KMS-11 (cell line): ENCODE results near the gene ZP2.

ENCODE experiments used
- H2AFZ ChIP-seq: fragments of 200-600 bp; sonication (generic); 2 replicates; pipeline ENCODE4 v1.6.1; 2016; ENCODE audit warnings: antibody characterized with exemption, mixed run types, low read depth
- H3K27ac ChIP-seq: fragments of 200-600 bp; sonication (generic); 2 replicates; pipeline ENCODE4 v1.6.1; 2016; ENCODE audit warnings: mild to moderate bottlenecking, mixed run types
- H3K27me3 ChIP-seq: fragments of 200-600 bp; sonication (generic); 2 replicates; pipeline ENCODE4 v1.6.1; 2017; ENCODE audit warnings: mild to moderate bottlenecking, low read depth, mixed run types, moderate library complexity; ENCODE audit not compliant: insufficient read depth
- H3K36me3 ChIP-seq: fragments of 200-600 bp; sonication (generic); 2 replicates; pipeline ENCODE4 v1.6.1; 2017; ENCODE audit warnings: mild to moderate bottlenecking, mixed run types; ENCODE audit not compliant: insufficient read depth
- H3K4me1 ChIP-seq: fragments of 200-600 bp; sonication (generic); 2 replicates; pipeline ENCODE4 v1.6.1; 2016; ENCODE audit warnings: mild to moderate bottlenecking, low read depth, mixed run types; ENCODE audit not compliant: poor library complexity, severe bottlenecking
- H3K4me2 ChIP-seq: fragments of 200-600 bp; sonication (generic); 2 replicates; pipeline ENCODE4 v1.7.0; 2016; ENCODE audit warnings: mild to moderate bottlenecking, mixed run types
- H3K4me3 ChIP-seq: fragments of 200-600 bp; sonication (generic); IDR thresholded peaks from 2 replicates; pipeline ENCODE4 v1.6.1; 2017; ENCODE audit warnings: low read depth, low read length, mixed read lengths; ENCODE audit not compliant: insufficient read depth
- H3K79me2 ChIP-seq: fragments of 200-600 bp; sonication (generic); 2 replicates; pipeline ENCODE4 v1.6.1; 2016; ENCODE audit warnings: low read depth, mixed run types; ENCODE audit not compliant: insufficient read depth
- H3K9ac ChIP-seq: fragments of 200-600 bp; sonication (generic); 2 replicates; pipeline ENCODE4 v1.6.1; 2016; ENCODE audit warnings: mild to moderate bottlenecking, mixed run types
- H4K20me1 ChIP-seq: fragments of 200-600 bp; sonication (generic); 2 replicates; pipeline ENCODE4 v1.6.1; 2016; ENCODE audit warnings: mild to moderate bottlenecking, mixed run types; ENCODE audit not compliant: insufficient read depth
- TF ChIP-seq, protein P1 (sequence below): fragments of 200-600 bp; sonication (generic); conservative IDR thresholded peaks from 2 replicates; pipeline ENCODE4 v1.6.1; 2017; ENCODE audit warnings: low read depth, mild to moderate bottlenecking, antibody characterized with exemption, low read length, moderate library complexity, mixed read lengths

Gene ZP2

DNA sequence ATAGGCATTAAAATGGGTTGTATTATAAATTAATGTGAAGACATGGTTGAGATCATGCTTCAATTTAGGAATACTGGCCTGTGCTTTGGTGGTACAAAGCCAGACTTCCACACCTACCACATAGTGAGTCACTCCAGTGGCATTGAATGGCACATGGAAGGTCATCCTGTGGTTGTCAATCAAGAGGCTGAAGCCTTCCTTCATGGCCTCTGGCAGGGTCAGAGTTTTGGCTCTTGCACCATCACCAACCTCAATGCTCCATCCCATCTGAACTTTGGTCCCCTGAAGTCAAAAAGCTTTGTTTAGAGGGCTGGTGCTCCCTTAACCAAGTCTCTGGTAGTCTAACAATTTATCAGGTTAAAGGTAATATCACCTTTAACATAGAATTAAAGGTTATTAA is 6.1 kb downstream of the ZP2 start:
- H2AFZ ChIP-seq, result no peak overlapping the region
- no peak overlapping the region for H3K4me2 ChIP-seq
- H3K79me2 ChIP-seq, result no peaks in the 10 kb centered on the region
- no peaks in the 10 kb centered on the region for H3K4me1 ChIP-seq
- H3K27ac ChIP-seq, result no peak overlapping the region
- H4K20me1 ChIP-seq, result no peaks in the 10 kb centered on the region
- H3K4me3 ChIP-seq, result no peak overlapping the region
- no peaks in the 10 kb centered on the region for H3K36me3 ChIP-seq
- TF ChIP-seq, protein P1, sequence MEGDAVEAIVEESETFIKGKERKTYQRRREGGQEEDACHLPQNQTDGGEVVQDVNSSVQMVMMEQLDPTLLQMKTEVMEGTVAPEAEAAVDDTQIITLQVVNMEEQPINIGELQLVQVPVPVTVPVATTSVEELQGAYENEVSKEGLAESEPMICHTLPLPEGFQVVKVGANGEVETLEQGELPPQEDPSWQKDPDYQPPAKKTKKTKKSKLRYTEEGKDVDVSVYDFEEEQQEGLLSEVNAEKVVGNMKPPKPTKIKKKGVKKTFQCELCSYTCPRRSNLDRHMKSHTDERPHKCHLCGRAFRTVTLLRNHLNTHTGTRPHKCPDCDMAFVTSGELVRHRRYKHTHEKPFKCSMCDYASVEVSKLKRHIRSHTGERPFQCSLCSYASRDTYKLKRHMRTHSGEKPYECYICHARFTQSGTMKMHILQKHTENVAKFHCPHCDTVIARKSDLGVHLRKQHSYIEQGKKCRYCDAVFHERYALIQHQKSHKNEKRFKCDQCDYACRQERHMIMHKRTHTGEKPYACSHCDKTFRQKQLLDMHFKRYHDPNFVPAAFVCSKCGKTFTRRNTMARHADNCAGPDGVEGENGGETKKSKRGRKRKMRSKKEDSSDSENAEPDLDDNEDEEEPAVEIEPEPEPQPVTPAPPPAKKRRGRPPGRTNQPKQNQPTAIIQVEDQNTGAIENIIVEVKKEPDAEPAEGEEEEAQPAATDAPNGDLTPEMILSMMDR, result no peak
- no peak overlapping the region for H3K9ac ChIP-seq
- H3K27me3 ChIP-seq, result no peaks in the 10 kb centered on the region

DNA sequence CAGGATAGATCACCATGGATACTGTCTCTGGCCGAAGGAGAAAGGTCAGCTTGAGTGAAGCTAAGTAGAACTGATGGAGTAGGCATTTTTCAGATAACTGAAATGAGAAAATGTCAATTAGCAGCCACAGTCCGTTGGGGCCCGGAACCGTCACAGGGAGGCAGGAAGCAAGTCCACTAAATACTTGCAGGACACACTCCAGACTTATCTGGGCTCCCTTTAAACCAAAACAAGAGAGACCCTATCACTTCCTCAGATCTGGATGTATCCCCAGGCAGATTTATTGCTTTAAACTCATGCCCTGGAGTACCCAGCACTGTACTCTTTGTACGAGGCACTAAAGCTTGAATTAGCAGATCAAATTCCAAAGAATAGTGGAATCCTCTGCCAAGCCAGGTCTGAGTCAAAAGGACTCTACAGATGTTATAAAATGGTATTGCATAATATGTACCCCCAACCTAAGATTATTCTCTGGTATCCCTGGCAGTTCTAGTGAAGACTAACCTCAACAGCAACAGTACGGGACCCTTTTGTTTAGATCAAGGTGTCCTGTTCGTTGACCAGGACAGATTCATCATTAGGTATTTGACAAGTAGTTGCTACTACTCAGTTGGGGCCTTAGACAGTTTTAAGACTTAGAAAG is 8.1 kb downstream of the ZP2 start:
- Histone ChIP-seq H3K4me2 (no peak overlapping the region), H3K27me3 (no peaks in the 10 kb centered on the region)

DNA sequence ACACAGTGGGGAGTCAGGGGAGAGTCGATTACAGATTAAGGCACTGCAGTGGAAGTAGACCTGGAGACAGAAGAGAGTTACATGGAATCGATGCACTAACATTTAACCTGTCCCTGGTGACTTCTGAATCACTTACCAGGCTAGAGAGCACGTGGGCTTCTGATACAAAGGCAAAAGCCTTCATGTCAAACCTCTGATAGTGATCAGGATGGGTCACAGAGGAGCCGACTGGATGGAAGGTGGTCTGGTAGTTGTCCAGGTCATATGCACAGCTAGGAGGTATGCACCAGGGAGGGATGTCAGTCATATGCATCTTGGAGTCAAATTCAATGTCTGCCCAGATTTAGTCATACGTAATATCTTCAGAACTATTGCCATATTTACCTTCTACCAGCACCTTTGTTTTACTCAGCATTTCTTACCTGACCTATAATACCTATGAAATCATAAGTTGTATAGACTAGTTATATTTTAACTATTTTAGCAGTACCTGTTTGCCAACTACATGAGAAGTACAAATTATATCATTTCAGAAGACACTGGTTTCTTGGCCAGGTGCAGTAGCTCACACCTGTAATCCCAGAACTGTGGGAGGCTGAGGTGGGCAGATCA is 11.7 kb downstream of the ZP2 start:
- H3K4me3 ChIP-seq, result no peak overlapping the region
- no peaks in the 10 kb centered on the region for H3K4me1 ChIP-seq
- H3K27ac ChIP-seq, result no peak overlapping the region
- H2AFZ ChIP-seq, result no peak overlapping the region
- no peaks in the 10 kb centered on the region for H3K27me3 ChIP-seq
- TF ChIP-seq, protein P1, result no peak
- H3K4me2 ChIP-seq, result no peak overlapping the region
- H3K79me2 ChIP-seq, result no peaks in the 10 kb centered on the region
- H3K9ac ChIP-seq, result no peak overlapping the region
- H4K20me1 ChIP-seq, result no peaks in the 10 kb centered on the region
- no peaks in the 10 kb centered on the region for H3K36me3 ChIP-seq

More for the DNA sequence above, 8.1 kb downstream of the ZP2 start:
- no peak overlapping the region for H3K27ac ChIP-seq
- H4K20me1 ChIP-seq, result no peaks in the 10 kb centered on the region
- H3K79me2 ChIP-seq, result no peaks in the 10 kb centered on the region
- H3K4me3 ChIP-seq, result no peak overlapping the region
- H2AFZ ChIP-seq, result no peak overlapping the region
- no peaks in the 10 kb centered on the region for H3K4me1 ChIP-seq
- no peak overlapping the region for H3K9ac ChIP-seq
- TF ChIP-seq, protein P1, result no peak
- H3K36me3 ChIP-seq, result no peaks in the 10 kb centered on the region

DNA sequence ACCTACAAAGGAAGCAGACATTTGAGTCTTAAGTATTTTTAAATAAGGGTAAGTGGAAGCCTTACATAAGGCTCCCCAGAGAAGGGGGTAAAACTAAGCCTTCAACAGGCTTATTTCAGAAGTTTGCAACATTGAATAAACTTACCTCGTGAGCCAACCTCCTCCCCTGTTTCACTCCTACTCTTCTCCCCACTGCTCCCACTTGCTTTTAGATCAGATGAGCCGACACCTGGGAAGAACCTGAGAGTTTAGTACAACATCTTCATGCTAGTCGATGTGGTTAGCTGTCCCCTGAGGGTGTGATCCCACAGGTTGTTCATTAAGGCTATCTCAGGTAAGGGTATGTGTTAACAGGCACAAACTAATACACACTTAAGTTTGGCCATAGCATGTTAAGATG is 13.8 kb downstream of the ZP2 start:
- TF ChIP-seq, protein P1, result no peak
- no peaks in the 10 kb centered on the region for H3K36me3 ChIP-seq
- no peaks in the 10 kb centered on the region for H4K20me1 ChIP-seq
- no peak overlapping the region for H3K9ac ChIP-seq
- no peaks in the 10 kb centered on the region for H3K27me3 ChIP-seq
- no peaks in the 10 kb centered on the region for H3K79me2 ChIP-seq
- H3K4me3 ChIP-seq, result no peak overlapping the region
- no peak overlapping the region for H3K4me2 ChIP-seq
- no peak overlapping the region for H2AFZ ChIP-seq
- no peak overlapping the region for H3K27ac ChIP-seq
- no peaks in the 10 kb centered on the region for H3K4me1 ChIP-seq
